HG03342 (cell line): Measurements from ENCODE around the gene RBM4B.
A peak's percentile ranks its signal among the peaks of the same experiment; 100 is the strongest.
"Not testable (repeated sequence)": the region's sequence is repeated elsewhere in the genome, so short reads cannot be mapped to it uniquely, and the experiment has no call there.

Source experiments
- ATAC-seq: cut with Tn5 transposase; IDR thresholded peaks from one replicate; pipeline ENCODE4 v1.9.1; 2021; ENCODE audit warnings: mild to moderate bottlenecking, moderate library complexity; ENCODE audit not compliant: unreplicated experiment

The RBM4B gene, protein sequence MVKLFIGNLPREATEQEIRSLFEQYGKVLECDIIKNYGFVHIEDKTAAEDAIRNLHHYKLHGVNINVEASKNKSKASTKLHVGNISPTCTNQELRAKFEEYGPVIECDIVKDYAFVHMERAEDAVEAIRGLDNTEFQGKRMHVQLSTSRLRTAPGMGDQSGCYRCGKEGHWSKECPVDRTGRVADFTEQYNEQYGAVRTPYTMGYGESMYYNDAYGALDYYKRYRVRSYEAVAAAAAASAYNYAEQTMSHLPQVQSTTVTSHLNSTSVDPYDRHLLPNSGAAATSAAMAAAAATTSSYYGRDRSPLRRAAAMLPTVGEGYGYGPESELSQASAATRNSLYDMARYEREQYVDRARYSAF

GRCh38 chr11:66677599-66678375 lies at the start of gene RBM4B:
Gene RBM4B (minus strand): TSS chr11:66677887. CDS start chr11:66677079, 808 bp downstream.
- ATAC-seq, result peak; percentile 82

DNA sequence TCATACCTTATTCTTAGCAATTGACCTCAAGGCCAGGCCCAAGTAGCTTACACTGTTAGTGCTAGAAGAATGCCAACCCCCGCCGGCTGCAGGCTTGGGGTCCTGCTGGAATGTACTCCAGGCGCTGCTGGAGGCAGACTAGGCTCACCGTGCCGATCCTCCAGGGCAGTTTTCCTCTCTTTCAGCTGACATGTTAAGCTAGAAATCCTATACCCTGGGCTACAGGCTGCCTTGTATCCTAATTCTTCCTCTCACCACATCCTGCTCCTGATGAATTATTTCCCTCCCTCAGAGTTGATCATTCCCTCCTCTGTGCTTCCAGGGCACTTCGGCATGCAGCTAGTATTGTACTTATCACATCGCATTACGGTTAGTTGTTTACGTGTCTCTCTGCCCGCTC lies 48.0 kb upstream of the RBM4B start:
- no peak for ATAC-seq

GRCh38 chr11:66725114-66725513 lies 47.4 kb upstream of the RBM4B start:
- no peak for ATAC-seq

DNA sequence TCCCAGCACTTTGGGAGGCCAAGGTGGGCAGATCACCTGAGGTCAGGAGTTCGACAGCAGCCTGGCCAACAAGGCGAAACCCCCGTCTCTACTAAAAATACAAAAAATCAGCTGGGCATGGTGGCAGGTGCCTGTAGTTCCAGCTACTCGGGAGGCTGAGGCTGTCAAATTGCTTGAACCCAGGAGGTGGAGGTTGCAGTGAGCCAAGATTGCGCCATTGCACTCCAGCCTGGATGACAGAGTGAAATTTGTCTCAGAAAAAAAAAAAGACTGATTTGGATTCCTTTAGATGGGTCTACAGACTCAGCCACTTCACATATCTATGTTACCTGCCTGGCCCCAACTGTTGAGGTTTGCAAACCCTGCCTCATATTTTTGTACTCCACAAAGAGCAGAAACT lies 46.5 kb upstream of the RBM4B start:
- ATAC-seq, result not testable (repeated sequence)

- no peak for ATAC-seq
These were observed 46.0 kb upstream of the RBM4B start for GRCh38 chr11:66723693-66724092.

DNA sequence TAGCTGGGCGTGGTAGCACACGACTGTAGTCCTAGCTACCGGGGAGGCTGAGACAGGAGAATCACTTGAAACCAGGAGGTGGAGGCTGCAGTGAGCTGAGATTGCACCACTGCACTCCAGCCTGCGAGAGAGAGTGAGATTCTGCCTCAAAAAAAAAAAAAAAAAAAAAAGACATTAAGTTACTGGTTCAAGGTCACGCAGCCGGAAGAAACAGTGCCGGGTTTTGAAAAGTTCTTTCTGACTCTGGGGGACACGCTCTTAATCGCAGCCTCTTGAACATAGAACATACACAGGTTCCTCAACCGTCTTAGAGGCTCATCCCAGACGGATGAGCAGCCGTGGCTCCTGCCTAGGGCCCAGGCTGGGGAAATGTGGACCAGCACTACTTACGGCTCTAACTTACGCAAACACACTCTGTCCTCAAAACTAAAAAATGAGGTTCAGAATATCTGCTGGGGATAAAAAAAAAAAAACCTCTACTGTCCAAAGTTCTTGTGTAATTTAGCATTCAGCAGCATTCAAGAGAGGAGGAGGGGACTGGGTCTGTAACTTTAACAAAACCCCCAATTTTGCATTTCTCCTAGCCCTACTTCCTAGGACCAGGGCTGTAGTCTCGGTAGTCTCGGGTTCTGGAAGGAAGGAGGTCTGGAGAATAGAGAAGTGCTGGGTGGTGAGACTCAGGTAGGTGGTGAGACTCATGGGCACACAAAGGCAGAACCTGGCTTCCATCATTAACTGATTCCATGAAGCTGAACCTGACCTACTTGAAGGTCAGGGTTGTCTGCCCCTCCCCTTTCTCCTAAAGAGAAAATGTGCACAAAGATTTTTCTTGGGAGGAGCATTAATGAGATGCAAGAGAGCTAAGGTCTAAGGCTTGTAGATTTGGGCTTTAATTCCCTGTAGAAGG lies 45.3 kb upstream of the RBM4B start:
- ATAC-seq, result no peak

- no peak for ATAC-seq
These were observed 44.3 kb upstream of the RBM4B start for GRCh38 chr11:66721939-66722338.

- no peak for ATAC-seq
These were observed 43.3 kb upstream of the RBM4B start for GRCh38 chr11:66720899-66721470.

GRCh38 chr11:66720223-66720898 lies 42.7 kb upstream of the RBM4B start:
- no peak for ATAC-seq

- no peak for ATAC-seq
These were observed 41.6 kb upstream of the RBM4B start for GRCh38 chr11:66719111-66719872.

DNA sequence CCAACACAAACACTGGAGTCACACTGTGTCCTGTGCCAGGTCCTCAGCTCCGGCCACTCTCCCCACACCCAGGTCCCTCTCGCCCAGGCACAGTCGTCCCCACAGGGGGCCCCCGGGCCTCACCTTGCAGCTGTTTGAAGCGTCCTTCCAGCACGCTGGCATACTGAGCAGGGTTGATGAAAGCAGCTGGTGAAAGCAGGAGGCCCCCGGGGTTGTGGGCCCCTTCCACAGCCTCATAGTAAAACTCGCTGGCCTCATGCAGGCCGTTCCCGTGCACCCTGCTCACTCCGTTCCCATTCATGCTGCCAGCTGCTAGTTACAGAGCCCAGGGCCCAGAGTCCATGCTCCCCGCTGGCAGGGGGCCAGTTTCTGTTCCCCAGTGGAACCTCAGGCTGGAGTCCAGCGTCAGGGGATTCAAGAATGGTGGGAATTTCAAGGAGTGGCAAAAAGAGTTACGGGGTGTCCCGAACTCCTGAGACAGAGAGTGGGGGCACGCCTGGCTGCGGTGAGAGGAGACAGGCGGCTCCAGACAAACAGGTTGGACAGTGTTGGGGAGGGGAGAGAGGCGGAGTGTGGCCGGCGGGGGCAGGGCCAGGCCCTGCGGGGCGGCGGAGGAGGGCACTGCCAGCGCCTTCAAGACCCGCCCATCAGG lies 40.8 kb upstream of the RBM4B start:
- ATAC-seq, result no peak

GRCh38 chr11:66717925-66718319 lies 40.2 kb upstream of the RBM4B start:
- no peak for ATAC-seq

DNA sequence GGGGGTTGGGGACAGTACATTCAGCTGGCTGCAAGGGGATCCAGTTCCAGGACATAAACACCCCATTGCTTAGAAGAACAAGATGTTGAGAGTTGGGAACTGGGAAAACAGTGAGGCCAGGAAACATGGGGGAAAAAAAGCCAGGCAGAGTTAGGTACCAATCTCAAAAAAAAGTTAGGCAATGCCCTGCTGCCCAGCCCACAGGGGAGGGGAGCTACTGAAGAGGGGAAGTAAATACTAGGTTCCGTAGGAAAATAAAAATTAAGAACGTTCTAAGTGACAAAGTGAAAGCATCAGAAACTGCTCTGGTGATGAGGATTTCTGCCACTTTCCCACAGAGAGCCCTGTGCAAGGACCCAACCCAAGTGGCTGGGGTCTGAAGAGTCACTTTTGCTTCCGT lies 39.3 kb upstream of the RBM4B start:
- ATAC-seq, result no peak

GRCh38 chr11:66715346-66716085 lies 37.8 kb upstream of the RBM4B start:
- no peak for ATAC-seq

GRCh38 chr11:66713746-66714480 lies 36.2 kb upstream of the RBM4B start:
- no peak for ATAC-seq

DNA sequence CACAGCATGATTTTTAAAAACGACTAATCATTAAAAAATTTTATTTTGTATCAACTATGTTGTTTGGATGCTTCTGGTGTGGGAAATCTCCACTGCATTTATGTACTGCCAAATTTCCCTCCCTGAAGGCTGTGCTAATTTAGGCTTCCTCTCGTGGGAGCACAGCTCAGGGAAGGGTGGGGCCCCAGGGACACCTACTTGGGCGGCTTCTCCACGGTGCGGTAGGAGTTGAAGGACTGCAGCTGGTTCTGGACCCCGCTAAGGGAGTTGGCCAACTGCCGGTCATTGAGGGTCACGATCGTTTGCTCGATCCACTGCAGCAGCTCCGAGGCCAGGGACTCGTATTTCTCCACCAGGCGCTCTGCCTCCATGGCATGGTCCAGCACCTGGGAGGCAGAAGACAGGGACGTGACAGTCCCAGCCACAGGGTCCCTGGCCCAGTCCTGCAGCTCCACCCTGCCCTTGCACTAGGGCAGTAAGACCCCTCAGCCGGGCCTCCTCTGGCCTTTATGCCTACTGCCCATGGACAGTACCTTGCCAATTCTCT lies 32.8 kb upstream of the RBM4B start:
- no peak for ATAC-seq

- ATAC-seq, result no peak
These were observed 31.0 kb upstream of the RBM4B start for GRCh38 chr11:66708701-66709100.
